IMR-90 (cell line): ENCODE measurements around the gene GOLIM4.

ENCODE experiments used
- POLR2A ChIP-seq: IDR thresholded peaks from 2 replicates; pipeline ENCODE4 v1.6.1; 2012; ENCODE audit warnings: mild to moderate bottlenecking, low read depth, low read length
- RAD21 ChIP-seq: IDR thresholded peaks from 2 replicates; pipeline ENCODE4 v1.6.1; 2012; ENCODE audit warnings: low read length, improper control_type of control experiment
- RCOR1 ChIP-seq: IDR thresholded peaks from 2 replicates; pipeline ENCODE4 v1.6.1; 2012; ENCODE audit warnings: mild to moderate bottlenecking, low read length, improper control_type of control experiment; ENCODE audit not compliant: insufficient replicate concordance
- TF ChIP-seq, protein P1 (sequence below): conservative IDR thresholded peaks from 2 replicates; pipeline ENCODE4 v1.5.1; 2012; ENCODE audit warnings: mild to moderate bottlenecking, low read depth, low read length, improper control_type of control experiment

DNA sequence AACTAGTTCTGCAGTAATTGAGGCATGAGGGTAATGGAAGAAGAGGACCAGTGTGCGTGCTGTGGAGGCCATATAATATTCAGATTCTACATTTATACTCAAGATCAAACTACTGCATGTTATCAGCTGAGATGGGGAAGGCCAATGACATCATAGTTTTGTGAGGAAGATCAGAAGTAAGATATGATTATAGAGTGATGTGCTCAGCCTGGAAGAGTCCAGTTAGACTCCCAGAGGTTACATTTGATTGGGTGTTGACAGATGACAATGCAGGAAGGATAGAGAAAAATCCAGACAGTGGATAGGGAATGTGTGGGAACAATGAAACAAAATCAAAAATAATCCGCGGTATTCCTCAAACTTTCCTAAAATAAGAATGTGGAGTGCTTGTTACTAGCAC, 35.4 kb downstream of the GOLIM4 start:
- TF ChIP-seq, protein P1, sequence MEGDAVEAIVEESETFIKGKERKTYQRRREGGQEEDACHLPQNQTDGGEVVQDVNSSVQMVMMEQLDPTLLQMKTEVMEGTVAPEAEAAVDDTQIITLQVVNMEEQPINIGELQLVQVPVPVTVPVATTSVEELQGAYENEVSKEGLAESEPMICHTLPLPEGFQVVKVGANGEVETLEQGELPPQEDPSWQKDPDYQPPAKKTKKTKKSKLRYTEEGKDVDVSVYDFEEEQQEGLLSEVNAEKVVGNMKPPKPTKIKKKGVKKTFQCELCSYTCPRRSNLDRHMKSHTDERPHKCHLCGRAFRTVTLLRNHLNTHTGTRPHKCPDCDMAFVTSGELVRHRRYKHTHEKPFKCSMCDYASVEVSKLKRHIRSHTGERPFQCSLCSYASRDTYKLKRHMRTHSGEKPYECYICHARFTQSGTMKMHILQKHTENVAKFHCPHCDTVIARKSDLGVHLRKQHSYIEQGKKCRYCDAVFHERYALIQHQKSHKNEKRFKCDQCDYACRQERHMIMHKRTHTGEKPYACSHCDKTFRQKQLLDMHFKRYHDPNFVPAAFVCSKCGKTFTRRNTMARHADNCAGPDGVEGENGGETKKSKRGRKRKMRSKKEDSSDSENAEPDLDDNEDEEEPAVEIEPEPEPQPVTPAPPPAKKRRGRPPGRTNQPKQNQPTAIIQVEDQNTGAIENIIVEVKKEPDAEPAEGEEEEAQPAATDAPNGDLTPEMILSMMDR, result no peak
- TF ChIP-seq POLR2A (no peak), RAD21 (no peak), RCOR1 (no peak)
